A673 (cell line): ENCODE results near the gene NOB1.

Experiments used
- CTCF ChIP-seq: fragments of 300-800, 200-600 bp; sonication (generic); conservative IDR thresholded peaks from 2 replicates; pipeline ENCODE4 v1.5.1; 2017; ENCODE audit warnings: low read depth, mild to moderate bottlenecking, antibody characterized with exemption, low read length, moderate library complexity, mixed read lengths
- EZH2 ChIP-seq: fragments of 200-600 bp; sonication (generic); IDR thresholded peaks from 2 replicates; pipeline ENCODE4 v1.6.1; 2017; ENCODE audit warnings: borderline replicate concordance, low read depth, mild to moderate bottlenecking, mixed read lengths, antibody characterized with exemption, low read length; ENCODE audit not compliant: poor library complexity, severe bottlenecking

GRCh38 chr16:69754143-69754468 lies 620 bp downstream of the NOB1 start:
- no peak for TF ChIP-seq EZH2
- no peak for TF ChIP-seq CTCF
